Osteoblast (primary cell): Measurements from ENCODE around the gene PFKL. TPM values are rescaled to one million over a fixed set of nuclear protein-coding genes. Genes with fewer than 3 reads are reported as not detected.

Experiments
- DNase-seq: peaks from one replicate; pipeline ENCODE4 v3.0.0; 2011; ENCODE audit warnings: low spot score, mixed read lengths; ENCODE audit not compliant: insufficient read length; ENCODE audit errors: missing footprints
- H2AFZ ChIP-seq: 2 replicates; pipeline ENCODE4 v1.6.0; 2011; ENCODE audit warnings: mild to moderate bottlenecking, low read length
- H3K27ac ChIP-seq: 2 replicates; pipeline ENCODE4 v1.5.1; 2011; ENCODE audit warnings: mild to moderate bottlenecking, low read depth, low read length, moderate library complexity
- H3K27me3 ChIP-seq: 2 replicates; pipeline ENCODE4 v1.6.0; 2012; ENCODE audit warnings: mild to moderate bottlenecking, control low read depth, inconsistent platforms, low read length, moderate library complexity; ENCODE audit not compliant: insufficient read depth
- H3K36me3 ChIP-seq: 2 replicates; pipeline ENCODE4 v1.5.1; 2011; ENCODE audit warnings: mild to moderate bottlenecking, low read length, control low read depth, moderate library complexity; ENCODE audit not compliant: insufficient read depth
- H3K4me1 ChIP-seq: 2 replicates; pipeline ENCODE4 v1.5.1; 2011; ENCODE audit warnings: mild to moderate bottlenecking, low read length, control low read depth, moderate library complexity; ENCODE audit not compliant: insufficient read depth
- H3K4me2 ChIP-seq: 2 replicates; pipeline ENCODE4 v1.6.0; 2011; ENCODE audit warnings: mild to moderate bottlenecking, low read length; ENCODE audit not compliant: insufficient read depth
- H3K4me3 ChIP-seq: fragments of 200-600 bp; sonication (generic); 3 replicates; pipeline ENCODE4 v1.5.1; 2012; ENCODE audit warnings: mild to moderate bottlenecking, low read length, inconsistent platforms; ENCODE audit not compliant: insufficient read depth
- H3K79me2 ChIP-seq: 2 replicates; pipeline ENCODE4 v1.6.0; 2012; ENCODE audit warnings: mild to moderate bottlenecking, low read length, control low read depth, inconsistent platforms; ENCODE audit not compliant: insufficient read depth
- H3K9me3 ChIP-seq: 2 replicates; pipeline ENCODE4 v1.5.1; 2011; ENCODE audit warnings: low read depth, low read length, control low read depth
- H4K20me1 ChIP-seq: 2 replicates; pipeline ENCODE4 v1.6.0; 2012; ENCODE audit warnings: mild to moderate bottlenecking, low read length, control low read depth; ENCODE audit not compliant: insufficient read depth
- total RNA-seq: library from RNA; depleted of rRNA; stranded (reverse); fragments of >200 nt; gene quantifications from 2 replicates; pipeline ENCODE4 v1.2.3, GENCODE V29; 2012
- TF ChIP-seq, protein P1 (sequence below): IDR thresholded peaks from 2 replicates; pipeline ENCODE4 v1.5.1; 2011; ENCODE audit warnings: mild to moderate bottlenecking, low read depth, low read length, moderate library complexity; ENCODE audit errors: extremely low read depth

The PFKL gene
- total RNA-seq, 1 donor = 114 TPM

DNA sequence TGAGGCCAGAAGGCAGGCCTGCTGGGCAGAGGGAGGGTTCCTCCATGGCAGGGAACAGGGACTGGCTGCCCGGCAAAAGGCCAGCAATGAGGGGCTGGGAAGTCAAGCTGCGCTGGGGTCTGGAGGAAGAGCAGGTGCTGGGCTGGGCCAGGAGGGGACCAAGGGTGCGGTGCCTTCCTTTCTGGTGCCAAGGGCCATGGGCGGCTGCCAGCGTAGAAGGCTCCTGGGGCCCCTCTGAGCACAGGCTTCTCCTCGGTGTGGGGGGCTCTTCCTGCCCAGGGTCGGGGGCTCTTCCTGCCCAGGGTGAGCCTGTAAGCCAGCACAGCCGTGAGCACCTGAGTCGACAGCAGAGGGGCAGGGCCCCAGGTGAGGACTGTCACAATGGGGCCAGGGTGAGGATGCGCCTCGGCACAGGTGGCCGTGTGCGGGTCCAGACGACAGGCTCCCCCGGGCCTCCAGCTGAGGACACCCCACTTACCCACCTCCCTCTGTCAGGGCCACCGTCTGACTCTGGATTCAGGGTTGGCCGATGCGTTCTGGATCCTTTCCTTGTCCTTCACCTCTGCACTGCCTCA lies 27.5 kb upstream of the PFKL start:
- Histone ChIP-seq H3K4me1 (no peaks in the 10 kb centered on the region), H3K4me2 (no peak overlapping the region), H3K4me3 (no peak overlapping the region), H4K20me1 (no peaks in the 10 kb centered on the region), H3K79me2 (no peaks in the 10 kb centered on the region), H3K36me3 (no peaks in the 10 kb centered on the region), H3K27me3 (peaks cover 5% of the 10 kb centered on the region), H2AFZ (no peak overlapping the region), H3K27ac (no peak overlapping the region), H3K9me3 (no peaks in the 10 kb centered on the region)
- TF ChIP-seq, protein P1, sequence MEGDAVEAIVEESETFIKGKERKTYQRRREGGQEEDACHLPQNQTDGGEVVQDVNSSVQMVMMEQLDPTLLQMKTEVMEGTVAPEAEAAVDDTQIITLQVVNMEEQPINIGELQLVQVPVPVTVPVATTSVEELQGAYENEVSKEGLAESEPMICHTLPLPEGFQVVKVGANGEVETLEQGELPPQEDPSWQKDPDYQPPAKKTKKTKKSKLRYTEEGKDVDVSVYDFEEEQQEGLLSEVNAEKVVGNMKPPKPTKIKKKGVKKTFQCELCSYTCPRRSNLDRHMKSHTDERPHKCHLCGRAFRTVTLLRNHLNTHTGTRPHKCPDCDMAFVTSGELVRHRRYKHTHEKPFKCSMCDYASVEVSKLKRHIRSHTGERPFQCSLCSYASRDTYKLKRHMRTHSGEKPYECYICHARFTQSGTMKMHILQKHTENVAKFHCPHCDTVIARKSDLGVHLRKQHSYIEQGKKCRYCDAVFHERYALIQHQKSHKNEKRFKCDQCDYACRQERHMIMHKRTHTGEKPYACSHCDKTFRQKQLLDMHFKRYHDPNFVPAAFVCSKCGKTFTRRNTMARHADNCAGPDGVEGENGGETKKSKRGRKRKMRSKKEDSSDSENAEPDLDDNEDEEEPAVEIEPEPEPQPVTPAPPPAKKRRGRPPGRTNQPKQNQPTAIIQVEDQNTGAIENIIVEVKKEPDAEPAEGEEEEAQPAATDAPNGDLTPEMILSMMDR = no peak
- peak; percentile 58 for DNase-seq

DNA sequence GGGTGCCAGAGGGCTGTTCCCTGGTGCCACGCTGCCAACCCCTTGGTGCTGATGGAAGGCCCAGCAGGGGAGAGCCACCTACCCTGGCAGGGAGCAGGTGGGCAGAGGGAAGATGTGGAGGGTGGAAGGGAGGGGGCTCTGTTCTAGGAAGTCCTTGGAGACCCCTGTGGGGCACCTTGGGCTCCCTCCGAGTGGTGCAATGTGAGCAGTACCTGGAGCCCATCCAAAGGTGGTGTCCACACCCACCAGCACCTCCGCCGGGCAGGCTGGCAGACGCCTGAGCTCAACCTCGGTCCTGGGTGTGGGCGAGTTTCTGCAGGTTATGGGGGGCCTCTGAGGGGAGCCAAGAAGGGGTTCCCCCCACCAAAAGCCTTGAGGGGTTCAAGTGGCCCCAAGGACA lies 26.8 kb upstream of the PFKL start:
- Histone ChIP-seq H4K20me1 (no peaks in the 10 kb centered on the region), H3K79me2 (no peaks in the 10 kb centered on the region), H3K4me2 (no peak overlapping the region), H3K27me3 (peaks cover 5% of the 10 kb centered on the region), H2AFZ (no peak overlapping the region), H3K9me3 (no peaks in the 10 kb centered on the region), H3K4me1 (no peaks in the 10 kb centered on the region), H3K4me3 (no peak overlapping the region), H3K36me3 (no peaks in the 10 kb centered on the region), H3K27ac (no peak overlapping the region)
- DNase-seq = peak; percentile 23
- TF ChIP-seq, protein P1 = no peak

DNA sequence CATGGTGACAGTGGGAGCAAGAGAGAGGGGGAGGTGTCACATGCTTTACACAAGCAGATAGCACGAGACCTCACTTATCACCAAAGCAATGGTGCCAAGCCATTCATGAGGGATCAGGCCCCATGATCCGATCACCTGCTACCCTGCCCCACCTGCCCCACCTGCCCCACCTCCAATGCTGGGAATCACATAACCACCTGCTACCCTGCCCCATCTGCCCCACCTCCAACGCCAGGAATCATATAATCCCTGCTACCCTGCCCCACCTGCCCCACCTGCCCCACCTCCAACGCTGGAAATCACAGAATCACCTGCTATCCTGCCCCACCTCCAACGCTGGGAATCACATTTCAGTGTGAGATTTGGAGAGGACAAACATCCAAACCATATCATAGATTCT lies 24.8 kb upstream of the PFKL start:
- Histone ChIP-seq H3K27ac (no peak overlapping the region), H3K27me3 (peaks cover 5% of the 10 kb centered on the region), H3K4me1 (no peaks in the 10 kb centered on the region), H3K4me2 (no peak overlapping the region), H2AFZ (no peak overlapping the region), H3K9me3 (no peaks in the 10 kb centered on the region), H4K20me1 (no peaks in the 10 kb centered on the region), H3K79me2 (no peaks in the 10 kb centered on the region), H3K4me3 (no peak overlapping the region), H3K36me3 (no peaks in the 10 kb centered on the region)
- no peak for DNase-seq
- TF ChIP-seq, protein P1 = no peak

DNA sequence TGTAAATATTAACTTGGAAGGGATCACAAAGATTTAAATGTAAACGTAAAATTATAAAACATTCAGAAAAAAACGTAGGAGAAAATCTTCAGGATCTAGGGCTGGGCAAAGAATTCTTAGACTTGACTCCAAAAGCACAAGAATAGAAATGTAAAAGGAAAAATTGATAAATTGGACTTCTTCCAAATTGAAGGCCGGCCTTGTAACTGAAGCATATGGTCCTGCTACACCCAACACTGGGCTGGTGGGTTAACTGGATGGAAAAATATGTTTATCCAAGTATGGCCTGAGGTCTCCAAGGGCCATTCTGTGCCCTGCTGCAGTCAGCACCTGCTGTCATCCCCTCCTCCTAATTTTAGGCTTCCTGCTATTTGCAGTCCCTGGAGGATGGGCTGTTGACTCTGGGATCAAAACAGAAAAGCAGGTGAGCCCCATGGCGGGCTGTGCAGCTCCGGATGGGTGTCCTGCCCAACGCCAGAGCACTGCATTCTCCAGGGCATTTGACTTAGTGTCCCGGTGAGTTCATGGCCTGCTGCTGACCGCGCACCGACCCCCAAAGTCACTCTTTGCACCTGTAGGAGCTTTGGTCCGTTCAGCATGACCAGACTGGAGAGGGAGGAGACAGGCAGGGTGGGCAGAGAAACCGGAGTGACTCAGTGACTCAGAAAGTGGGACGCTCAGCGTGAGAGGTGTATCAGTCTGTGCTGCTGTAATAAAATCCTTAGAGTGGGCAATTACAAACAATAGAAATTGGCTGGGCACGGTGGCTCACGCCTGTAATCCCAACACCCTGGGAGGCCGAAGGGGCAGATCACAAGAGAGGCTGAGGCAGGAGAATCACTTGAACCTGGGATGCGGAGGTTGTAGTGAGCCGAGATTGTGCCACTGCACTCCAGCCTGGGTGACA lies 20.2 kb upstream of the PFKL start:
- DNase-seq = no peak
- H3K4me1 ChIP-seq = no peaks in the 10 kb centered on the region
- TF ChIP-seq, protein P1 = no peak
- H3K79me2 ChIP-seq = no peaks in the 10 kb centered on the region
- H4K20me1 ChIP-seq = no peaks in the 10 kb centered on the region
- no peaks in the 10 kb centered on the region for H3K9me3 ChIP-seq
- no peaks in the 10 kb centered on the region for H3K36me3 ChIP-seq
- H3K4me3 ChIP-seq = no peak overlapping the region
- H3K27ac ChIP-seq = no peak overlapping the region
- H2AFZ ChIP-seq = no peak overlapping the region
- H3K27me3 ChIP-seq = no peaks in the 10 kb centered on the region
- no peak overlapping the region for H3K4me2 ChIP-seq
